GM19025 (cell line): ENCODE measurements around the gene PKP2.

ENCODE experiments used
- ATAC-seq: cut with Tn5 transposase; IDR thresholded peaks from one replicate; pipeline ENCODE4 v1.9.1; 2021; ENCODE audit warnings: mild to moderate bottlenecking, low read depth, moderate library complexity; ENCODE audit not compliant: unreplicated experiment

PKP2 gene

DNA sequence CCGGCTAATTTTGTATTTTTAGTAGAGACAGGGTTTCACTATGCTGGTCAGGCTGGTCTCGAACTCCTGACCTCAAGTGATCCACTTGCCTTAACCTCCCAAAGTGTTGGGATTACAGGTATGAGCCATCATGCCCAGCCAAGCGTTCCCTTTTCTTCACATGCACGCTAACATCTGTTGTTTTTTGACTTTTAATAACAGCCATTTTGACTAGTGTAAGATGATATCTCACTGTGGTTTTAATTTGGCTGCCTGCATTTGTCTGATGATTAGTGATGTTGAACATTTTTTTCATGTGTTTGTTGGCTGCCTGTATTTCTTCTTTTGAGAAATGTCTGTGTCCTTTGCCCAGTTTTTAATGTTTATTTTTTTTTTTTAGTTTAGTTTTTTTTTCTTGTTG is 130.7 kb downstream of the PKP2 start:
- ATAC-seq: no peak

DNA sequence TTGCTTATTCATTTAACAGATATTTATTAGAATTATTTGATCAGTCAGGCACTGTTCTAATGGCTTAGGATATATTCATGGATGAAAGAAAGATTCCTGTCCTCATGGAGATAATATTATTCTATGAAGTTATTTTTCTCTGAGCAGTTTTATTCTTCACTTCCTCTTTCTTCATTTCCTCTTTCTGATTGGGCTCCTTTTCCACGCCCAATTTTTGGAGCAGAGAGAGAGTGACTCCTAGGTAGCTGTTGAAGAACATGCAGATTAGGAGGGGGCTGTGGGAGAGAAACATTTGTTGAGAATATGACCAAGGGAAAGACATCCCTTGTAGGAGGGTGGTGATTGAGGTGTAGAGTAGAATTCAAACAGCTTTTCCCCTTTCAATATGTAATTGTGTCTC is 134.9 kb downstream of the PKP2 start:
- ATAC-seq: no peak

DNA sequence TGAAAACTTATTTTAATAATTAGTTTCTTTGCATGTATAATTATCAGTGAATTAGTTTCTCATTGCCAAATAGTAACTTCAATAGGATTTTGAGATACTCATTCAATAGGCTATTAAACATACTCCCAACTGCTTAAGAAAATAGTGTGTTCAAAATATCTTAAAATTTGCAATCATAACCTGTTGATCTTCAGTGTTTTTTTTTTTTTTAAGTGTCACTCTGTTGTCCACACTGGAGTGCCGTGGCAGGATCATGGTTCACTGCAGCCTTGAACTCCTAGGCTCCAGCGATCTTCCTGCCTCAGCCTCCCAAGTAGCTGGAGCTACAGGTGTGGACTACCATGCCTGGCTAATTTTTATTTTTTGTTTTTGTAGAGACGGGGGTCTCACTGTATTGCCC is 139.4 kb downstream of the PKP2 start:
- ATAC-seq: no peak

DNA sequence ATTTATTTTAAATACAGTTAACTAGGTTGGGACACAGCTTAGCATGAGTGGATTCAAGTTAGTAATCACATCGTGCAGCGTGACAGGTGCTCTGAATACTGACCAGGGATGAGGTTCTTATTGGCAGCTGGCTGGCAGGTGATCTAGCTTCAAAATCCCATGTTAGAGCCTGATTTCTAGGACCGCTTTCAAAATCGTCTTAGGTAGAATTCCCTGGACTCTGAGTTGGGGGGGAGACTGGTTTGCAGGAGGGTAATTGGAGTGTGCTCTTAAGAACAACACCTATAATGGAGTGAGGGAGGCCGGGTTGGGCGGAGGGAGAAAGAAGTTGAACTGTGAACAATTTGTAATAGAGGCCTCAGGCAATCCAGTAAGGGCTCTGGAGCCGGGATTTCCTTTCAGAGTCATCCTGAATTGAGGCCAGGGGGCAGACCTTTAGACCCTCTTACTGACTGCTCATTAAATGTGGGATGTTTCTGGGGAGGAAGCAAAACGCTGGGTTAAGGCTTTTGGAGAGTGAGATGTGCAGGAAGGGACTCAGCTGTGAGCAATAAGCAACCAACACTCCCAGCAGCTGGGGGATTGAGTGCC is 140.0 kb downstream of the PKP2 start:
- ATAC-seq: no peak

DNA sequence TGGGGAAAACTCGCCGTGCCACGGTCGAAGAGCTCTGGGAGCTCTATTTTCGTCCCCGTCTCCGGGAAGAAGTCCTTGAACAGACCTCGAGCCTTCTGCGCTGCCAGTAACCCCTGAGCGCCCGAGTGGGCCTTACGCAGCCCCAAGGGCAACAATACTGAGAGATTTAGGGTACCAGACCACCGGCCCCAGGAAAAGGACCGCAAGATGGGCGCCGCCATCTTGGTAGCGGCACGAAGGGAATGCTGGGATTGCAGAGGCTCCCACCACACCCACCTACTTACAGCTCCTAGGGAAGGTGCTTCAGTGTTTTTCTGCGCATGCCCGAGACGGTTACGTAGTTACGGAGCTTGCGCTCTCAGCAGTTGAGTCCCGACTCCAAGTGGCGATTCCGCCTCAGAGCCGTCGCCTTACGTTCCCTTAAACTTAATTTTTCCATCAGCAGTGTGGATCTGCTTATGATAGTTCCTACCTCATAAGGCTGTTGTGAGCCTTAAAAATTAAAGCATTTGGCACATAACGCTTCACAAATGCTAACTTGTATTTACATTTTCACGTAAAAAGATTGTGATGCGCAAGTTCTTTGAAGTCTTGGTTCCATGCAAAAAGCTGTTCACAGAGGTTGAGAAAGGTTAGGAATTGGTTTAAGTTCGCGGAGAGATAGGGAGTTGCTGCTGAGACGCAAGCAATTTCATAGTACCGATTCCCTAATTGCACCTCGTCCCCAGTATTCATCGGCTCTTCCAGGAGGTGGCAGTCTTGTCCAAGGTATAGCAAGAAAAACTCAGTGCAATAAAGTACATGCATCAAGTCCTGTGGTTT is 140.7 kb downstream of the PKP2 start, which contains the start of gene YARS2:
Gene YARS2 (minus strand): TSS at position 244 of the 822 bp plus-strand sequence. CDS start 23 bp downstream, at position 221.
- peak; percentile 88 for ATAC-seq

DNA sequence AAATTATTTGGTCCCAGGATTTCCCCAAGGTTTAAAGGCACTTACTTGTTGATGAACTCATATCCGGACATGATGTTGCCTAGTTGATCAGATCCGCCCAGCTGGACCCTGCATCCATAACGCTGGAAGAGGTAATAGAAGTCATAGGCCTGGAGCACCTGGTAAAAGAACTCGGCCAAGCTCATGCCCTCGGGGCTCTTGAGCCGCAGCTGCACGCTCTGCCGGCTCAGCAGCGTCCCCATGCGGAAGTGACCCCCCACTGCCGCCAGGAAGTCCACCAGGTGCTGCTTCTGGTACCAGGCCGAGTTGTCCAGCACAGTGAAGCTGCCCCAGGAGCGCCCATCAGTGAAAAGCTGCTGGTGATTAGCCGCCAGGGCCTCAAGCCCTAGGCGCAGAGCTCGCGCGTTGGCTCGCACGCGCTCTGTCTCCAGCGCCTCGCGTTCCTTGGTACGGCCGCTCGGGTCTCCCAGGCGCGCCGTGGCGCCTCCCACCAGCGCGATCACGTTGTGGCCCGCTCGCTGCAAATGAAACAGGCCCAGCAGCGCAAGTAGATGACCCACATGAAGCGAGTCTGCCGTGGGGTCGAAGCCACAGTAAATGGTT is 141.4 kb downstream of the PKP2 start:
- ATAC-seq: peak; percentile 59

DNA sequence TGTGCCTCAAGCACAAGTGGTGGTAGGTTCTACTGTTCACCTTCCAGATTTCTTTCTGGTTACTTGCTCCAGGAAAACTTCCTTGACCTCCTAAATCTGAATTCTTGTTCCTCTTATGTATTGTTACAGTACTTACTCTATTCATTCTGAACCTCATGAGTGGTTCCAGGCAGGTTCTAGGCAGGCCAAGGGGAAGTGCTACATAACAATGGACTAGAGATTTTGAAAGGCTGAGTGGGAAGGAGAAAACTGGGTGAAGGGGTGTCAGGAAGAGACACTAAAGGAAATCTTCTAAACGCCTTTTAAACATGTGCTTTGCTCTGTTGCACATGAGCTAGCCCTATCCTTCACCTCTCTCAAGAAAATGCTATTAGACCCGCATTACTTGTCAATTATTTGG is 142.5 kb downstream of the PKP2 start:
- ATAC-seq: no peak

DNA sequence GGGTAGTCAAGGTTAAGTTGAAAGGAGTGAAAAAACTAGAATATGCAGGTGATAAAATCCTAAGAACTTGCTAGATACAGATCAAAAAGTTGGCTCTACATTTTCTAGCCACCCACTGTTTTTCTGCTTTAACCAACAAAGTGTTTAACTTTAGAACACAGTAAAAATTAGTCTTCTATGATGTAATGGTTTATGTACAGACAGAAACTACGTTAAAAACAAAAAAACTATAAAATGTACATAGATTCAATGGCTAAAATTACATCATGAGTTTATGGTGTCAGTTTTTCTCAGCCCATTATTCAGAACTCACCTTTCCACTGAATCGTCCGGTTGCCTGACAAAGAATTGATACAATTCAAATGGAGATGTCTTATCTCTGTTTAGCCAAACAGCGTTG is 143.0 kb downstream of the PKP2 start:
- no peak for ATAC-seq

DNA sequence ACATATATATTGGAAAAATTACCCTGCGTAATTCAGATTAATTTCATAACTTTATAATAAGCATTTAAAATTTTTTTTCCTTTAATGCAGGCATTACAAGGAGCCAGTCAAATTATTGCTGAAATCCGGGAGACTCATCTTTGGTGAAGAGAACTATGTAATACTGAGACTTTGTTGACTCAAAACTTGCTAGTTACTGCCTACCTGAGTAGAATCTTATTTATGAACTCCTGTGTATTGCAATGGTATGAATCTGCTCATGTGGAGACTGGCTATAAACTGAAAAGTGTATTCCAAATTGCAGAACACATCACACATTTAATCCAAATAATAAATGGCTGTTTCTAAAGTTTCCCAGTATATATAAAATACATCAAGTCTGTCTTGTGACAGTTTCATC is 153.3 kb downstream of the PKP2 start:
- no peak for ATAC-seq

DNA sequence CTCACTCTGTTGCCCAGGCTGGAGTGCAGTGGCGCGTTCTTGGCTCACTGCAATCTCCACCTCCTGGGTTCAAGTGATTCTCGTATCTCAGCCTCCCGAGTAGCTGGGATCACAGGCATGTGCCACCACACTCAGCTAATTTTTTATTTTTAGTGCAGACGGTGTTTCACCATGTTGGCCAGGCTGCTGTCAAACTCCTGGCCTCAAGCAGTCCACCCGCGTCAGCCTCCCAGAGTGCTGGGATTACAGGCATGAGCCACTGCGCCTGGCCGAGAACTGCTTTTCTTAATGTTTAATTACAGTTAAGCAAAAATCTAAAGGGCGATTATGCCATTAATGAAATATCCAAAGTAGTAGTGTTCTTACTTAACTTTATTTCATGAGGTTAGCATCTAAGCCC is 154.4 kb downstream of the PKP2 start:
- no peak for ATAC-seq
